Ectodermal cell (in vitro differentiated cells): ENCODE data around the gene COQ10A.
"Not testable (repeated sequence)": the region's sequence is repeated elsewhere in the genome, so short reads cannot be mapped to it uniquely, and the experiment has no call there.

Experiments used
- H3K27ac ChIP-seq: 2 replicates; pipeline ENCODE4 v1.7.0; 2013; ENCODE audit warnings: mild to moderate bottlenecking, low read depth, low read length; ENCODE audit not compliant: insufficient read depth, poor library complexity, severe bottlenecking
- H3K27me3 ChIP-seq: 2 replicates; pipeline ENCODE4 v1.7.0; 2013; ENCODE audit warnings: mild to moderate bottlenecking, low read length; ENCODE audit not compliant: insufficient read depth, control insufficient read depth, poor library complexity, severe bottlenecking
- H3K36me3 ChIP-seq: one replicate; pipeline ENCODE4 v1.7.0; 2013; ENCODE audit warnings: low read length; ENCODE audit not compliant: control insufficient read depth, insufficient read depth
- H3K4me1 ChIP-seq: one replicate; pipeline ENCODE4 v1.7.0; 2013; ENCODE audit warnings: low read length; ENCODE audit not compliant: control insufficient read depth, insufficient read depth
- H3K4me3 ChIP-seq: 2 replicates; pipeline ENCODE4 v1.7.0; 2013; ENCODE audit warnings: low read depth, low read length, control low read depth; ENCODE audit not compliant: insufficient read depth
- H3K9me3 ChIP-seq: 2 replicates; pipeline ENCODE4 v1.7.0; 2013; ENCODE audit warnings: mild to moderate bottlenecking, low read length, moderate library complexity; ENCODE audit not compliant: control insufficient read depth
- WGBS, 2 experiments: methylation state at CpG; one replicate each; pipeline ENCODE4 v1.1.7; 2013; ENCODE audit warnings: missing lambda C conversion rate in 2 of 2; 5-methylcytosine and 5-hydroxymethylcytosine counted together

The COQ10A gene

DNA sequence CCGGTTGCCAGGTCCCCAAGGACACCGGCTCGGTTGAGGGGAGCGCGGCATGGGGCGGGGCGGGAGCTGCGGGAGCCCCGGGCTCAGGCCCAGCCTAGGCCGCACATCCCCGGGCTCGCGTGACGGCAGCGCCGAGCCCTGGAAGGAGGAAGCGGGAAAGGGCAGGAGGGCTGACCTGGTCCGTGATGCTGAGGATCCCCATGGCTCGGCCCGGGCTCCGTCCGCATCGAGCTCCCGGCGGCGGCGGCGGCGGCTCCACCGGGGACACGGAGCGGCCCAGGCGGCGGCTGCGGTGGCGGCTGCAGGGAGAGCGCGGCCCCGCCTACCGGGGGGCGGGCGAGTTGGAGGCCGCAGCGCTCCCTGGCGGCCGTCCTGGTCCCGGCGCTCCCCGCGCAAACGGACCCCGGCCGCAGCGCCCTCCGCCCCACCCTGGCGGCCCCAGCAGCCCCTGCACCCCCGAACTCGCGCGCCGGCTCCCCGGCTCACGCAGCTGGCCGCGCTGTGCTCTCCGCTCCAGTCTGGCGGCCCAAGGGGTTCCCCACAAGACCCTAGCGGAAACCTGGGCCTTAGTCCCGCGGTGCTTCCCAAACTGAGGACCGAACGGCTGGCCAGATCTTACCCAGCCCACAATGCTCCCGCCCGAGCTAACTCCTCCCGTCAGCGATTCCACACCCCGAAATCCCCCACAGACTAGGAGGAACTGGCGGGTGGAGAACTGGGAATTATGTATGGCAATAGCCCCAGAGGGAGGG, 8.5 kb upstream of the COQ10A start, which contains the start of gene ANKRD52:
TSS of gene ANKRD52 (minus strand) at position 317 of the 752 bp plus-strand sequence. CDS start at position 202, 115 bp downstream.
- peaks cover 27% of the 10 kb centered on the region for H3K36me3 ChIP-seq
- peak within 1 kb of the TSS; percentile 8 for H3K27ac ChIP-seq
- H3K4me3 ChIP-seq, result peak within 1 kb of the TSS; percentile 96
- WGBS, 2 experiments, result 0% methylated on average over 75 to 78 of the region's 78 CpGs
- H3K4me1 ChIP-seq, result peaks cover 18% of the 10 kb centered on the region
- H3K9me3 ChIP-seq, result no peaks in the 10 kb centered on the region
- H3K27me3 ChIP-seq, result no peaks in the 10 kb centered on the region

DNA sequence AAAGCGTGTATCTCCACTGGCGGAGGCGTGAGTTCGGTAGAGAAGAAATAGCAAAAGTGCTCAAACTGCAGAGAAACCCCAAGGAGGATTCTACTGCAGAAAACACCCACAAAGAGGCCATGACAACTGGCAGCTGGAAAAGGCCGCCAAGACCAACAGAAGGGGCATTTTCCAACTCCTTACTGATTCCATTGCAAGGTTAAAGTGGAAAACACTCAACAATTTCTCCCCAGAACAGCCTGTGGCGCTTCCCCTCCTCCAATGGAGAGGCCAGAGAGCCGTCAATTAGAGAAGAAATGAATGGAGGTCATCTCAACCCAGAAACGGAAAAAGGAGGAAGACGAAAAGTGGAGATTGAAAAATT, 7.9 kb upstream of the COQ10A start:
- Histone ChIP-seq H3K27ac (no peak overlapping the region), H3K36me3 (peaks cover 22% of the 10 kb centered on the region), H3K27me3 (no peaks in the 10 kb centered on the region), H3K4me1 (peaks cover 18% of the 10 kb centered on the region), H3K9me3 (no peaks in the 10 kb centered on the region), H3K4me3 (peak overlapping the region; percentile 96)
- WGBS, 2 experiments, result 41 to 49% methylated on average over 9 of the region's 9 CpGs

DNA sequence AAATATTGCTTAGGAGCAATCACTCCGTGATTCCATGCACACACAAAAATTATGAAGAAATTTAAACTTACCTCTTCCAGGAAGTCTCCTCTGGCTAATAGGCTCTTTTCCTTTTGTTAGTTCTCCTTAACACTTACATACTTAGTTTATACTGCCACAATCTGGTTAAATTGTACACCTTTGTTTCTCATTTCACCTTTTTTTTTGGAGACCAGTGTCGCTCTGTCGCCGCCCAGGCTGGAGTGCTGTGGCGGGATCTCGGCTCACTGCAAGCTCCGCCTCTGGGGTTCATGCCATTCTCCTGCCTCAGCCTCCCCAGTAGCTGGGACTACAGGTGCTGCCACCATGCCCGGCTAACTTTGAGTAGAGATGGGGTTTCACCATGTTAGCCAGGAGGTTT, 6.4 kb upstream of the COQ10A start:
- H3K9me3 ChIP-seq, result no peaks in the 10 kb centered on the region
- H3K4me3 ChIP-seq, result no peak overlapping the region
- peaks cover 8% of the 10 kb centered on the region for H3K36me3 ChIP-seq
- 88% methylated on average over 8 of the region's 8 CpGs for WGBS, 2 experiments
- no peaks in the 10 kb centered on the region for H3K27me3 ChIP-seq
- peaks cover 18% of the 10 kb centered on the region for H3K4me1 ChIP-seq
- no peak overlapping the region for H3K27ac ChIP-seq

DNA sequence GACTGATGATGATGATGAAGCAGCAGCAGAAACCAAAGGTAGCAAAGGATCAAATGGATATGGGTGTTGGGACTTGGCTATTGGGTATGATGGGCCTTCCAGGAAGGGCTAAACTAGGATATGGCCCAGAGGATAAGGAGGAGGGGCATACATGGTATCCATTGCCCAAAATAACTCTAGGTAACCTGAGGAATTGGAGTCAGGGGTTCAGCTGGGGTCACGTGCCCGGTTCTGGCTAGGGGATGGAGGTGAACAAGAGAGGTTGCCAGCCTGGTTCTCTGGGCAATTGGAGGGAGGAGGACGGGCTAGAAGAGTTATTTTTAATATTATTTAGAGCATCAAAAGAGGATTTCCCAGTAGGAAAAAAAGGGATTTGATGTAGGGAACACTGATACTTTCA, 5.8 kb upstream of the COQ10A start:
- peaks cover 18% of the 10 kb centered on the region for H3K4me1 ChIP-seq
- no peaks in the 10 kb centered on the region for H3K9me3 ChIP-seq
- no peak overlapping the region for H3K27ac ChIP-seq
- peaks cover 2% of the 10 kb centered on the region for H3K36me3 ChIP-seq
- H3K4me3 ChIP-seq, result no peak overlapping the region
- no peaks in the 10 kb centered on the region for H3K27me3 ChIP-seq
- 87 to 91% methylated on average over 3 of the region's 3 CpGs for WGBS, 2 experiments

DNA sequence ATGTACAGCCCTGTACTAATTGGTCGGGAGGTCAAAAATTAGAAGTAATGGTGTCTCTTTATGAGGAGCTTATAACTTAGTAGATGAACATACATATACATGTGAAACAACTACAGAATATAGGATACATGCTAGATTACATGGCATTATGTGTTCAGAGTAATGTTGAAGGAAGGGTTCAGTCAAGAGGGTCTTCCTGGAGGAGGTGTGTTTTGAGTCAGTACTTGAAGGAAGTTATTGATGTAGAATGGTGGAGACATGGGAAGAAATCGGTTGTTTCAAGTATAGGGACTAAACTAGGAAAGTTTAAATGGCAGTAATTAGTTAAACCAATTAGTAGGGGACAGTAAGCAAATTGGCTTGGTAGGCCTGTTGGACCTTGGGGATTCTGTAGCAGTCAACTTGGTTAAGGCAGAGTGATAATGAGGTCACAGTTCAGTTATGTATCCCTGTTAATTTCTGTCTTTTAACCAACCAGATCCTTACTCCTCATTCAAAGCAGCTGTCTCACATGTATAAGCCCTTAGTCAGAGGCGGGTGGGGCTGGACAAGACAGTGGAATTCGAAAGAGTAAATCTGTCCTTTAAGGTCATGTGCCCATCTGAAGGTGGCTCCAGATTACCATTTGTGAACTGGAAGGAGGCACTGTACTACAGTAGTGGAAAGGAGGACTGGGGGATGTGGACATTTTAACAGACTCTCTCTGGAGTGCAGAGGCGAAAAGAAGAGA, 5.1 kb upstream of the COQ10A start:
- no peak overlapping the region for H3K27ac ChIP-seq
- no peaks in the 10 kb centered on the region for H3K9me3 ChIP-seq
- no peaks in the 10 kb centered on the region for H3K27me3 ChIP-seq
- H3K4me1 ChIP-seq, result peaks cover 17% of the 10 kb centered on the region
- 93 to 96% methylated on average over 5 of the region's 5 CpGs for WGBS, 2 experiments
- H3K4me3 ChIP-seq, result no peak overlapping the region
- H3K36me3 ChIP-seq, result no peaks in the 10 kb centered on the region

DNA sequence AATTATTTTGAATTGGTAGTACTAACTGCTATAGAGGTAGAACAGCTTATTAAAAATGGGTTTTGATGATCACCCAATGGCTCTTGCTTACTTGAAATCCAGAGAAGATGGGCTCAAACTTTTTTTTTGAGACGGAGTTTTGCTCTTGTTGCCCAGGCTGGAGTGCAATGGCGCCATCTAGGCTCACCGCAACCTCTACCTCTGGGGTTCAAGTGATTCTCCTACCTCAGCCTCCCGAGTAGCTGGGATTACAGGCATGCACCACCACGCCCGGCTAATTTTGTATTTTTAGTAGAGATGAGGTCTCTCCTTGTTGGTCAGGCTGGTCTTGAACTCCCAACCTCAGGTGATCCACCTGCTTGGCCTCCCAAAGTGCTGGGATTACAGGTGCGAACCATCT, 3.8 kb upstream of the COQ10A start:
- WGBS, 2 experiments, result 89 to 92% methylated on average over 7 of the region's 7 CpGs
- not testable (repeated sequence) for H3K4me3 ChIP-seq, H3K9me3 ChIP-seq, H3K27me3 ChIP-seq, H3K36me3 ChIP-seq, H3K27ac ChIP-seq
- peaks cover 15% of the 10 kb centered on the region for H3K4me1 ChIP-seq

DNA sequence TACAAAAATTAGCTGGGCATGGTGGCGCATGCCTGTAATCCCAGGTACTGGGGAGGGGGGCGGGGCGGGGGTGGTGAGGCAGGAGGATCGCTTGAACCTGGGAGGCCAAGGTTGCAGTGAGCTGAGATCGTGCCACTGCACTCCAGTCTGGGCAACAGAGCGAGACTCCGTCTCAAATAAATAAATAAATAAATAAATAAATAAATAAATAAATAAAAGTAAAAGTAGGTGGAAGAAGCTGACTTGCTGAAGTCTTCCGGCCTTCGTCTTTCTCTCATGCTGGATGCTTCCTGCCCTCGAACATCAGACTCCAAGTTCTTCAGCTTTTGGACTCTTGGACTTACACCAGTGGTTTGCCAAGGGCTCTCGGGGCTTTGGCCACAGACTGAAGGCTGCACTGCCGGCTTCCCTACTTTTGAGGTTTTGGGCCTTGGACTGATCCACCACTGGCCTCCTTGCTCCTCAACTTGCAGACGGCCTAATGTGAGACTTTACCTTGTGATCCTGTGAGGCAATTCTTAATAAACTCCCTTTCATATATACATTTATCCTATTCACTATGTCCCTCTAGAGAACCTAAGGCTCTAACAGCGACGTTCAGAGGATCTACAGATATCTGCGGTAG, 562 bp upstream of the COQ10A start:
- not testable (repeated sequence) for H3K4me1 ChIP-seq, H3K27me3 ChIP-seq, H3K9me3 ChIP-seq
- Histone ChIP-seq H3K27ac (peak overlapping the region; percentile 93), H3K36me3 (peaks cover 11% of the 10 kb centered on the region), H3K4me3 (peak overlapping the region; percentile 72)
- WGBS, 2 experiments, result 65 to 70% methylated on average over 13 to 14 of the region's 16 CpGs

DNA sequence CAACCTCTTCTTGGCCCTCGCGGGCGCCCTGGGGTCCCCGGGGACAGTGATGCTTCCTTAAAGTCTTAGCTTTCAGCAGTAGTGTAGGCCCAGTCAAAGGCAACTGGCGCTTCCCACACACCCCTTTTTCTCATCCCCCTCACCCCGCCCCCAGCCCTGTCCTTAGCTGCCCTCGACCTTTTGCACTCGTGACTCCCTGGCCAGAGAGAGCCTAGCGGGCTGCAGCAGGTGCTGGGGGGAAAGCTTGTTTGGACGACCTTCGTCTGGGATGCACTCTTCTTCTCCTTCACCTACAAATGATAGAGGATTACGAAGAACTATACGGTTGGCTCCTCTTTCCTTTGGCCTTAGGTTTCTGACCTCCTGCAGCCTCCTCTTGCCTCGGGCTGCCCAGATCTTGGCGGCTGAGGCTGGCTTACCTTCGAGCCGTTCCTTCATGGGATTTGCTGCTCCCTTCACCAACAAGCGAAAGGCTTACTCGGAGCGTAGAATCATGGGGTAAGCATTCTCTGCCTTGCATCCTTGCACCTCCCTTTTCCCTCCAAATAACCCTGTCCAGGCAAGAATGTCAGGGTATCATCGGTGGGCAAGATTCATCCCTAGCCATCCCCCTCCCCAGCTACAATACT, 815 bp downstream of the COQ10A start:
- WGBS, 2 experiments, result 23 to 25% methylated on average over 21 of the region's 21 CpGs
- H3K27ac ChIP-seq, result peak overlapping the region; percentile 93

DNA sequence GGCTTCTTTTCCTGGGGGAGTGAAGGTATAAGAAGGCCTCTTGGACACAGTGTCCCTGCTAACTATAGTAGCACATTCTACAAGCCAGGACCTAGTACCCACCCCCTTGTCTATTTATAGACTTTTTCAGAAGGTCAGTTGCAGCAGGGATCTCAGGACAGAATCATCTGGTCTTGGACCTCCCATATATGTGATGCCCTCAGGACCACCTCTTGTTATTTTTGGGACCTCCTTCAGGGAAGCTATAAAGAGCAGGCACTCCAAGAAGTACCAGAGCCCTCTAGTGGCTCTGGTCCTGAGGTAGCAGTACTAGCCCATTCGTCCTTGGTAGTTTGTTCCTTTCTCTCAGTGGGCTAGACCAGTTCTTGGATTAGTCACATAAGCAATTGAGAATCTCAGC, 4.3 kb downstream of the COQ10A start:
- H3K36me3 ChIP-seq, result peaks cover 34% of the 10 kb centered on the region
- H3K27me3 ChIP-seq, result no peaks in the 10 kb centered on the region
- 25 to 53% methylated on average over 1 of the region's 1 CpG for WGBS, 2 experiments
- peaks cover 9% of the 10 kb centered on the region for H3K4me1 ChIP-seq
- no peak overlapping the region for H3K4me3 ChIP-seq
- H3K9me3 ChIP-seq, result no peaks in the 10 kb centered on the region
- no peak overlapping the region for H3K27ac ChIP-seq

More for the DNA sequence above, 815 bp downstream of the COQ10A start:
- peaks cover 9% of the 10 kb centered on the region for H3K4me1 ChIP-seq
- no peaks in the 10 kb centered on the region for H3K9me3 ChIP-seq
- H3K27me3 ChIP-seq, result no peaks in the 10 kb centered on the region
- H3K4me3 ChIP-seq, result peak overlapping the region; percentile 72
- H3K36me3 ChIP-seq, result peaks cover 11% of the 10 kb centered on the region

DNA sequence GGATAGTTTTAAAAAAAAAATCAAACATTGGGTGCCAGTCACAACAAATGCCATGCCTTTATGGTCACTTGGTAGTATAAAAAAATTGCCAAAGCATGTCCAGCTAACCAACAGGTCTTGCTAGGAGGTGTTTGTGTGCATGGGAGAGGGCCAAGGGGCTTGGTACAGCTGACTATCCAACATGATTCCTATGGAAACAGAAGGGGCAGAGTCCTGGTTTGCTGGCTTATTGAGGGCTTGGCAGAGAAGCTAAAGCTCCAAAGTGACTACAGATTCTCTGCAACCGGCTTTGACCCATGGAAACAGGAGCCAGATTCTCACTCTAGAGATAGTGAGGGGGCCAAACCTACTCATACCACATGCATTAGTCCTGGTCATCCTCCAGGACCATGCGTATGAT, 5.7 kb downstream of the COQ10A start:
- not testable (repeated sequence) for H3K4me1 ChIP-seq, H3K27ac ChIP-seq, H3K4me3 ChIP-seq, H3K27me3 ChIP-seq, H3K9me3 ChIP-seq
- peaks cover 34% of the 10 kb centered on the region for H3K36me3 ChIP-seq
- 82 to 97% methylated on average over 1 to 2 of the region's 2 CpGs for WGBS, 2 experiments
